Measurements from ENCODE around the gene PNPLA1.

Gene PNPLA1

GRCh38 chr6:36315921-36316320 lies 46.1 kb downstream of the PNPLA1 start:
- no peak for DNase-seq (ENCODE audit: low spot score)

- no peak for DNase-seq (ENCODE audit: low spot score)
Measured at GRCh38 chr6:36317623-36318022, 47.8 kb downstream of the PNPLA1 start.

GRCh38 chr6:36318690-36319435 lies 49.0 kb downstream of the PNPLA1 start:
- no peak for DNase-seq (ENCODE audit: low spot score)

GRCh38 chr6:36319436-36319762 lies 49.5 kb downstream of the PNPLA1 start:
- DNase-seq (ENCODE audit: low spot score) = no peak

GRCh38 chr6:36319821-36320220 lies 50.0 kb downstream of the PNPLA1 start:
- DNase-seq (ENCODE audit: low spot score) = no peak

- DNase-seq (ENCODE audit: low spot score) = no peak
Measured at GRCh38 chr6:36320475-36320874, 50.6 kb downstream of the PNPLA1 start.

GRCh38 chr6:36322591-36322990 lies 52.7 kb downstream of the PNPLA1 start:
- no peak for DNase-seq (ENCODE audit: low spot score)

GRCh38 chr6:36323062-36323461 lies 53.2 kb downstream of the PNPLA1 start:
- DNase-seq (ENCODE audit: low spot score) = no peak

GRCh38 chr6:36324191-36324590 lies 54.3 kb downstream of the PNPLA1 start:
- no peak for DNase-seq (ENCODE audit: low spot score)

- DNase-seq (ENCODE audit: low spot score) = no peak
Measured at GRCh38 chr6:36324715-36325114, 54.9 kb downstream of the PNPLA1 start.

GRCh38 chr6:36326356-36326995 lies 56.6 kb downstream of the PNPLA1 start:
- no peak for DNase-seq (ENCODE audit: low spot score)

GRCh38 chr6:36327226-36327918 lies 57.5 kb downstream of the PNPLA1 start:
- DNase-seq (ENCODE audit: low spot score) = no peak

- DNase-seq (ENCODE audit: low spot score) = no peak
Measured at GRCh38 chr6:36327919-36328236, 58.0 kb downstream of the PNPLA1 start.

GRCh38 chr6:36328600-36328999 lies 58.7 kb downstream of the PNPLA1 start:
- no peak for DNase-seq (ENCODE audit: low spot score)

GRCh38 chr6:36329798-36330291 lies 60.0 kb downstream of the PNPLA1 start:
- DNase-seq (ENCODE audit: low spot score) = no peak

GRCh38 chr6:36330366-36330765 lies 60.5 kb downstream of the PNPLA1 start:
- no peak for DNase-seq (ENCODE audit: low spot score)

GRCh38 chr6:36331381-36331780 lies 61.5 kb downstream of the PNPLA1 start:
- no peak for DNase-seq (ENCODE audit: low spot score)

- no peak for DNase-seq (ENCODE audit: low spot score)
Measured at GRCh38 chr6:36333171-36333895, 63.5 kb downstream of the PNPLA1 start.

- DNase-seq (ENCODE audit: low spot score) = no peak
Measured at GRCh38 chr6:36333931-36334725, 64.3 kb downstream of the PNPLA1 start.

GRCh38 chr6:36334832-36335459 lies 65.1 kb downstream of the PNPLA1 start:
- peak; percentile 41 for DNase-seq (ENCODE audit: low spot score)

GRCh38 chr6:36335465-36336207 lies 65.8 kb downstream of the PNPLA1 start:
- DNase-seq (ENCODE audit: low spot score) = no peak
